Astrocyte (in vitro differentiated cells and primary cell): Measurements from ENCODE around the gene STXBP5. TPM values are rescaled to one million over a fixed set of nuclear protein-coding genes. Genes with fewer than 3 reads are reported as not detected.
A peak's percentile ranks its signal among the peaks of the same experiment; 100 is the strongest.

Experiments used
- DNase-seq: peaks from one replicate; pipeline ENCODE4 v3.0.0-alpha.2; 2010; ENCODE audit warnings: low read depth
- FAIRE-seq: peaks from 2 replicates; lab custom pipeline; 2011; peaks lifted over from hg19 to GRCh38; lab: Jason Lieb, UNC
- H2AFZ ChIP-seq: 2 replicates; pipeline ENCODE4 v1.6.0; 2012; ENCODE audit warnings: low read depth, low read length, inconsistent platforms
- H3K27ac ChIP-seq: 2 replicates; pipeline ENCODE4 v1.5.1; 2011; ENCODE audit warnings: low read depth, low read length, inconsistent platforms
- H3K27me3 ChIP-seq: 2 replicates; pipeline ENCODE4 v1.6.0; 2011; ENCODE audit warnings: low read length, inconsistent platforms; ENCODE audit not compliant: insufficient read depth
- H3K36me3 ChIP-seq: 2 replicates; pipeline ENCODE4 v1.5.1; 2011; ENCODE audit warnings: low read length, inconsistent platforms; ENCODE audit not compliant: insufficient read depth
- H3K4me1 ChIP-seq: 2 replicates; pipeline ENCODE4 v1.5.1; 2011; ENCODE audit warnings: low read length, inconsistent platforms; ENCODE audit not compliant: insufficient read depth
- H3K4me2 ChIP-seq: 2 replicates; pipeline ENCODE4 v1.6.0; 2012; ENCODE audit warnings: low read length, inconsistent platforms
- H3K4me3 ChIP-seq: 2 replicates; pipeline ENCODE4 v1.5.1; 2011; ENCODE audit warnings: low read depth, mild to moderate bottlenecking, low read length, inconsistent platforms; ENCODE audit not compliant: insufficient read depth
- H3K79me2 ChIP-seq: 2 replicates; pipeline ENCODE4 v1.6.0; 2012; ENCODE audit warnings: mild to moderate bottlenecking, low read length, inconsistent platforms; ENCODE audit not compliant: insufficient read depth
- H3K9ac ChIP-seq: 2 replicates; pipeline ENCODE4 v1.6.0; 2012; ENCODE audit warnings: mild to moderate bottlenecking, low read length, inconsistent platforms
- H3K9me3 ChIP-seq: 2 replicates; pipeline ENCODE4 v1.5.1; 2012; ENCODE audit warnings: low read depth, mild to moderate bottlenecking, low read length, inconsistent platforms; ENCODE audit not compliant: insufficient read depth
- H4K20me1 ChIP-seq: 2 replicates; pipeline ENCODE4 v1.6.0; 2012; ENCODE audit warnings: low read length, inconsistent platforms; ENCODE audit not compliant: insufficient read depth
- H3K27ac Mint-ChIP-seq: one replicate; pipeline ENCODE4 v1.8.0; 2021; ENCODE audit warnings: mild to moderate bottlenecking, mixed read lengths; ENCODE audit not compliant: unreplicated experiment
- H3K27me3 Mint-ChIP-seq: one replicate; pipeline ENCODE4 v1.8.0; 2021; ENCODE audit warnings: low read depth, mixed read lengths; ENCODE audit not compliant: unreplicated experiment
- H3K36me3 Mint-ChIP-seq: one replicate; pipeline ENCODE4 v1.8.0; 2021; ENCODE audit warnings: low read depth, mixed read lengths; ENCODE audit not compliant: unreplicated experiment
- H3K4me1 Mint-ChIP-seq: one replicate; pipeline ENCODE4 v1.8.0; 2021; ENCODE audit warnings: low read depth, mixed read lengths; ENCODE audit not compliant: unreplicated experiment
- H3K4me3 Mint-ChIP-seq: one replicate; pipeline ENCODE4 v1.8.0; 2021; ENCODE audit warnings: mild to moderate bottlenecking, moderate library complexity, mixed read lengths; ENCODE audit not compliant: unreplicated experiment
- H3K9me3 Mint-ChIP-seq: one replicate; pipeline ENCODE4 v1.8.0; 2021; ENCODE audit warnings: mild to moderate bottlenecking, mixed read lengths; ENCODE audit not compliant: unreplicated experiment
- EZH2 ChIP-seq: IDR thresholded peaks from 2 replicates; pipeline ENCODE4 v1.6.1; 2012; ENCODE audit warnings: mild to moderate bottlenecking, low read length, inconsistent platforms; ENCODE audit not compliant: insufficient read depth
- total RNA-seq: library from RNA; stranded (reverse); gene quantifications from 2 replicates; pipeline ENCODE4 v1.2.1, GENCODE V29; 2021
- TF ChIP-seq, protein P1 (sequence below): IDR thresholded peaks from 2 replicates; pipeline ENCODE4 v1.5.1; 2011; ENCODE audit warnings: low read depth, mild to moderate bottlenecking, inconsistent platforms, low read length, moderate library complexity; ENCODE audit not compliant: insufficient read depth

STXBP5 gene
- total RNA-seq, 1 donor from 2014 or later, result 25.7 TPM

GRCh38 chr6:147222160-147222838 lies 18.1 kb downstream of the STXBP5 start:
- Histone ChIP-seq H3K79me2 (peaks cover 65% of the 10 kb centered on the region), H3K27ac (no peak overlapping the region), H3K4me1 (no peaks in the 10 kb centered on the region), H3K27me3 (no peaks in the 10 kb centered on the region), H3K9me3 (no peaks in the 10 kb centered on the region), H4K20me1 (peaks cover 13% of the 10 kb centered on the region), H3K36me3 (no peaks in the 10 kb centered on the region), H3K9ac (no peak overlapping the region), H3K4me2 (no peak overlapping the region), H2AFZ (no peak overlapping the region), H3K4me3 (no peak overlapping the region)
- Mint-ChIP-seq H3K36me3 (peaks cover 7% of the 10 kb centered on the region), H3K4me1 (peaks cover 9% of the 10 kb centered on the region), H3K9me3 (no peaks in the 10 kb centered on the region), H3K4me3 (no peak overlapping the region), H3K27ac (no peak overlapping the region), H3K27me3 (no peaks in the 10 kb centered on the region)
- TF ChIP-seq, protein P1, sequence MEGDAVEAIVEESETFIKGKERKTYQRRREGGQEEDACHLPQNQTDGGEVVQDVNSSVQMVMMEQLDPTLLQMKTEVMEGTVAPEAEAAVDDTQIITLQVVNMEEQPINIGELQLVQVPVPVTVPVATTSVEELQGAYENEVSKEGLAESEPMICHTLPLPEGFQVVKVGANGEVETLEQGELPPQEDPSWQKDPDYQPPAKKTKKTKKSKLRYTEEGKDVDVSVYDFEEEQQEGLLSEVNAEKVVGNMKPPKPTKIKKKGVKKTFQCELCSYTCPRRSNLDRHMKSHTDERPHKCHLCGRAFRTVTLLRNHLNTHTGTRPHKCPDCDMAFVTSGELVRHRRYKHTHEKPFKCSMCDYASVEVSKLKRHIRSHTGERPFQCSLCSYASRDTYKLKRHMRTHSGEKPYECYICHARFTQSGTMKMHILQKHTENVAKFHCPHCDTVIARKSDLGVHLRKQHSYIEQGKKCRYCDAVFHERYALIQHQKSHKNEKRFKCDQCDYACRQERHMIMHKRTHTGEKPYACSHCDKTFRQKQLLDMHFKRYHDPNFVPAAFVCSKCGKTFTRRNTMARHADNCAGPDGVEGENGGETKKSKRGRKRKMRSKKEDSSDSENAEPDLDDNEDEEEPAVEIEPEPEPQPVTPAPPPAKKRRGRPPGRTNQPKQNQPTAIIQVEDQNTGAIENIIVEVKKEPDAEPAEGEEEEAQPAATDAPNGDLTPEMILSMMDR, result peak; percentile 40
- TF ChIP-seq EZH2, result no peak
- DNase-seq (no peak), FAIRE-seq (no peak)

GRCh38 chr6:147223736-147224135 lies 19.5 kb downstream of the STXBP5 start:
- peaks cover 62% of the 10 kb centered on the region for H3K79me2 ChIP-seq
- no peak overlapping the region for H3K4me3 Mint-ChIP-seq
- H4K20me1 ChIP-seq, result peaks cover 13% of the 10 kb centered on the region
- H3K27ac Mint-ChIP-seq, result no peak overlapping the region
- DNase-seq (no peak), FAIRE-seq (no peak)
- H3K4me1 Mint-ChIP-seq, result peaks cover 20% of the 10 kb centered on the region
- no peaks in the 10 kb centered on the region for H3K36me3 ChIP-seq
- H3K9me3 ChIP-seq, result no peaks in the 10 kb centered on the region
- no peak for TF ChIP-seq EZH2
- TF ChIP-seq, protein P1, result no peak
- H3K27ac ChIP-seq, result no peak overlapping the region
- no peak overlapping the region for H2AFZ ChIP-seq
- no peaks in the 10 kb centered on the region for H3K4me1 ChIP-seq
- no peaks in the 10 kb centered on the region for H3K9me3 Mint-ChIP-seq
- H3K36me3 Mint-ChIP-seq, result peaks cover 3% of the 10 kb centered on the region
- no peak overlapping the region for H3K9ac ChIP-seq
- no peak overlapping the region for H3K4me2 ChIP-seq
- no peaks in the 10 kb centered on the region for H3K27me3 ChIP-seq
- no peaks in the 10 kb centered on the region for H3K27me3 Mint-ChIP-seq
- H3K4me3 ChIP-seq, result no peak overlapping the region

- Histone ChIP-seq H3K4me2 (no peak overlapping the region), H3K9ac (no peak overlapping the region), H3K4me3 (no peak overlapping the region), H4K20me1 (peaks cover 13% of the 10 kb centered on the region), H3K9me3 (no peaks in the 10 kb centered on the region), H3K79me2 (peaks cover 48% of the 10 kb centered on the region), H3K4me1 (no peaks in the 10 kb centered on the region), H2AFZ (no peak overlapping the region), H3K36me3 (no peaks in the 10 kb centered on the region), H3K27me3 (no peaks in the 10 kb centered on the region), H3K27ac (no peak overlapping the region)
- FAIRE-seq (no peak), DNase-seq (no peak)
- no peaks in the 10 kb centered on the region for H3K9me3 Mint-ChIP-seq
- TF ChIP-seq EZH2, result no peak
- TF ChIP-seq, protein P1, result no peak
- no peak overlapping the region for H3K4me3 Mint-ChIP-seq
- no peak overlapping the region for H3K27ac Mint-ChIP-seq
- peaks cover 3% of the 10 kb centered on the region for H3K36me3 Mint-ChIP-seq
- peaks cover 20% of the 10 kb centered on the region for H3K4me1 Mint-ChIP-seq
- H3K27me3 Mint-ChIP-seq, result no peaks in the 10 kb centered on the region
Measured at GRCh38 chr6:147226163-147226724, 22.0 kb downstream of the STXBP5 start.
